NCI-H524 treated with DMSO at 0.1 percent for 48 hours (cell line): Measurements from ENCODE around the gene CACNB4.

Experiments used
- DNase-seq: peaks from one replicate; lab custom pipeline; 2025; lab: John Stamatoyannopoulos, UW

The CACNB4 gene

GRCh38 chr2:151975460-151976414 lies 123.1 kb downstream of the CACNB4 start:
- DNase-seq: no peak

- DNase-seq: no peak
Observed at GRCh38 chr2:151974988-151975387, 123.9 kb downstream of the CACNB4 start.

GRCh38 chr2:151973901-151974199 lies 125.0 kb downstream of the CACNB4 start:
- DNase-seq: peak; percentile 42

- DNase-seq: peak; percentile 3
Observed at GRCh38 chr2:151973013-151973900, 125.6 kb downstream of the CACNB4 start.

- DNase-seq: no peak
Observed at GRCh38 chr2:151972241-151973012, 126.4 kb downstream of the CACNB4 start.

- DNase-seq: no peak
Observed at GRCh38 chr2:151971301-151972051, 127.4 kb downstream of the CACNB4 start.

GRCh38 chr2:151968770-151969470 lies 129.9 kb downstream of the CACNB4 start:
- DNase-seq: no peak

GRCh38 chr2:151967829-151968722 lies 130.8 kb downstream of the CACNB4 start:
- DNase-seq: no peak

- DNase-seq: no peak
Observed at GRCh38 chr2:151965884-151966283, 133.0 kb downstream of the CACNB4 start.

GRCh38 chr2:151961558-151961957 lies 137.3 kb downstream of the CACNB4 start:
- no peak for DNase-seq

GRCh38 chr2:151959238-151959637 lies 139.6 kb downstream of the CACNB4 start:
- DNase-seq: no peak

GRCh38 chr2:151953467-151953866 lies 145.4 kb downstream of the CACNB4 start:
- no peak for DNase-seq

- no peak for DNase-seq
Observed at GRCh38 chr2:151952691-151953456, 146.0 kb downstream of the CACNB4 start.

GRCh38 chr2:151947813-151948165 lies 151.1 kb downstream of the CACNB4 start:
- no peak for DNase-seq

GRCh38 chr2:151946899-151947812 lies 151.7 kb downstream of the CACNB4 start:
- DNase-seq: peak; percentile 1

- DNase-seq: no peak
Observed at GRCh38 chr2:151946250-151946884, 152.5 kb downstream of the CACNB4 start.

GRCh38 chr2:151945602-151946001 lies 153.2 kb downstream of the CACNB4 start:
- no peak for DNase-seq
